CD4-positive, alpha-beta T cell (primary cell): ENCODE results near the gene TET2. TPM values are rescaled to one million over a fixed set of nuclear protein-coding genes. Genes with fewer than 3 reads are reported as not detected.

Source experiments
- ATAC-seq: fragments of 200-7000 bp; cut with Tn5 transposase; one replicate; pipeline ENCODE4 v1.10.0; 2022; ENCODE audit warnings: mild to moderate bottlenecking; ENCODE audit not compliant: poor library complexity
- CTCF ChIA-PET: fragments of 350-600 bp; sonication (Branson Sonifier 250); formaldehyde crosslinking; loops from one replicate; lab custom pipeline; 2021; ENCODE audit warnings: antibody characterized with exemption, inconsistent platforms; lab: Charles Lee
- POLR2A ChIA-PET: fragments of 350-600 bp; sonication (Branson Sonifier 250); formaldehyde crosslinking; loops from one replicate; lab custom pipeline; 2021; ENCODE audit warnings: antibody characterized with exemption, inconsistent platforms; lab: Charles Lee
- DNase-seq, 14 experiments: peaks; one replicate each; pipeline ENCODE4 v3.0.0-alpha.2; 2013 to 2020; ENCODE audit warnings: mixed read lengths in 2 of 14
- H3K27ac ChIP-seq, 2 donors: one replicate each; pipeline versions ENCODE4 v1.5.1 to v1.7.0; 2013; ENCODE audit warnings: low read length in 2 of 2, low read depth in 1 of 2, mild to moderate bottlenecking in 1 of 2
- H3K27me3 ChIP-seq, 2 experiments: 1 replicate in 1 of 2; 2 replicates in 1 of 2; pipeline versions ENCODE4 v1.6.1 to v1.7.0; 2013; ENCODE audit warnings: low read length in 2 of 2, control low read depth in 1 of 2, mild to moderate bottlenecking in 1 of 2, moderate library complexity in 1 of 2; ENCODE audit not compliant: insufficient read depth in 2 of 2, control insufficient read depth in 1 of 2
- H3K36me3 ChIP-seq: one replicate; pipeline ENCODE4 v1.6.1; 2013; ENCODE audit warnings: low read length, control low read depth; ENCODE audit not compliant: insufficient read depth
- H3K4me1 ChIP-seq: one replicate; pipeline ENCODE4 v1.6.1; 2013; ENCODE audit warnings: low read length, control low read depth; ENCODE audit not compliant: insufficient read depth
- H3K4me3 ChIP-seq: one replicate; pipeline ENCODE4 v1.5.1; 2013; ENCODE audit warnings: mild to moderate bottlenecking, low read length, moderate library complexity
- H3K9me3 ChIP-seq, 2 experiments: 1 replicate in 1 of 2; 2 replicates in 1 of 2; pipeline versions ENCODE4 v1.6.1 to v1.7.0; 2013; ENCODE audit warnings: low read length in 2 of 2, mild to moderate bottlenecking in 2 of 2, control low read depth in 1 of 2, moderate library complexity in 1 of 2; ENCODE audit not compliant: control insufficient read depth in 1 of 2, insufficient read depth in 1 of 2
- H3K27ac Mint-ChIP-seq: one replicate; pipeline ENCODE4 v1.8.0; 2020; ENCODE audit warnings: mixed read lengths
- H3K27me3 Mint-ChIP-seq: one replicate; pipeline ENCODE4 v1.8.0; 2021; ENCODE audit warnings: mixed read lengths
- H3K36me3 Mint-ChIP-seq: one replicate; pipeline ENCODE4 v1.8.0; 2021; ENCODE audit warnings: low read depth, mixed read lengths
- H3K4me1 Mint-ChIP-seq: one replicate; pipeline ENCODE4 v1.8.0; 2021; ENCODE audit warnings: low read depth, mixed read lengths
- H3K4me3 Mint-ChIP-seq: one replicate; pipeline ENCODE4 v1.8.0; 2020; ENCODE audit warnings: mild to moderate bottlenecking, mixed read lengths
- H3K9me3 Mint-ChIP-seq: one replicate; pipeline ENCODE4 v1.8.0; 2020; ENCODE audit warnings: mixed read lengths
- CTCF ChIP-seq: fragments of 200-600 bp; IDR thresholded peaks from one replicate; pipeline ENCODE4 v1.8.0; 2022; ENCODE audit warnings: antibody characterized with exemption, mild to moderate bottlenecking
- intact Hi-C, 2 experiments: fragments of 100-400 bp; cut with DNase I in 1 of 2; cut with micrococcal nuclease in 1 of 2; formaldehyde crosslinking; loops; one replicate each; pipeline versions ENCODE4 v1.15.1 to v1.9.0; 2023 to 2025; cut with DNase I, micrococcal nuclease
- total RNA-seq, 174 experiments: library from RNA in 2 of 174; stranded (reverse) in 2 of 174; gene quantifications; one replicate each; pipeline ENCODE4 v1.2.3 and lab custom pipeline; 2021 to 2026

The TET2 gene
- total RNA-seq, 2 experiments from 2014 or later = 31.0 to 32.0 TPM

DNA sequence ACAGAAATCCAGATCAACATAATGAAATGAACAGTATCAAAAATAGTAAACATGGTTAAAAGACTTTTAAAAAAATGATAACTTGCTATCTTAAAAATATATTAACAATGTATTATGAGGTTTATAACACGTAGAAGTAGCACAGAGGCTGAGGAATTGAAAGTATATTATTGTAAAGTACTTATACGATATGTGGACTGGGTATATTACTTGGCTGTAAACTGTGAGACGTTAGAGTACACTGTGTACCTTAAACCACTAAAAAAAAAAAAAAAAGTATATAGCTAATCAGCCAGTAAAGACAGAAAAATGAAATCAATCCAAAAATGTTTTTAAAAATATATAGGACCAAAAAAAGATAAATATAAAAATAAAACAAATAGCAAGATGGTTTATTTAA is 120.6 kb downstream of the TET2 start:
- Histone ChIP-seq H3K36me3 (peaks cover 32% of the 10 kb centered on the region), H3K4me3 (no peak overlapping the region), H3K9me3 (no peaks in the 10 kb centered on the region), H3K27ac (no peak overlapping the region), H3K4me1 (no peaks in the 10 kb centered on the region), H3K27me3 (no peaks in the 10 kb centered on the region)
- Mint-ChIP-seq H3K4me1 (peaks cover 4% of the 10 kb centered on the region), H3K36me3 (peaks cover 87% of the 10 kb centered on the region), H3K9me3 (no peaks in the 10 kb centered on the region), H3K4me3 (no peak overlapping the region), H3K27me3 (no peaks in the 10 kb centered on the region), H3K27ac (no peak overlapping the region)
- ChIA-PET POLR2A (interaction anchor here (0.6 kb wide), 1 partner anchor 207 kb away, joined by 4 read pairs; the partner anchor contains the start of gene PPA2), CTCF (no interaction called here)
- TF ChIP-seq CTCF = no peak
- intact Hi-C loops = no loop called here
- DNase-seq (no peak), ATAC-seq (no peak)

GRCh38 chr4:105272002-105272401 is 125.3 kb downstream of the TET2 start:
- H3K4me1 ChIP-seq = no peaks in the 10 kb centered on the region
- H3K9me3 ChIP-seq = no peaks in the 10 kb centered on the region
- no peak overlapping the region for H3K27ac Mint-ChIP-seq
- no peaks in the 10 kb centered on the region for H3K27me3 ChIP-seq
- no peaks in the 10 kb centered on the region for H3K9me3 Mint-ChIP-seq
- no peak overlapping the region for H3K27ac ChIP-seq
- TF ChIP-seq CTCF = no peak
- ChIA-PET POLR2A (no interaction called here), CTCF (no interaction called here)
- peaks cover 89% of the 10 kb centered on the region for H3K36me3 Mint-ChIP-seq
- H3K4me1 Mint-ChIP-seq = peaks cover 4% of the 10 kb centered on the region
- H3K27me3 Mint-ChIP-seq = no peaks in the 10 kb centered on the region
- intact Hi-C loops = no loop called here
- no peak overlapping the region for H3K4me3 Mint-ChIP-seq
- H3K4me3 ChIP-seq = no peak overlapping the region
- DNase-seq = peak in 1 of 14 experiments; percentile 6
- peaks cover 50% of the 10 kb centered on the region for H3K36me3 ChIP-seq
- ATAC-seq = no peak

DNA sequence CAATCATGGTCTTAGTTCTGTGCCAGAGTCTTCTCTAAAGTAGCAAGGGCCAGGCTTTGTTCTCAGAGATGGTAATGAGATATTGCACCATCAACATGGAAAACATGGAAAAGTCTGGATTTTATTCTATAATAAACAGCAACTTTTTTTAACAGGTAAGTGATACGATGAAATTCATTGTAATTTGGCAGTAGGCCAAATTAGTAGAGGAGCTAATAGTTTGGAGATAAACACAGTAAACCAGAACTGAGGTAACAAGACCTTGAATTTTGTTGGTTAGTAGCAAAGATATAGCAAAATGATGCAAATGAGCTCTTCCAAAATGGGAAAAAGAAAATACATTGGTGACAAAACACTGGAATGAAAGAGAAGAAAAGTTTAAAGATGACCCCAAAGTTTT is 126.6 kb downstream of the TET2 start:
- H3K36me3 Mint-ChIP-seq = peaks cover 86% of the 10 kb centered on the region
- no peak for TF ChIP-seq CTCF
- no peaks in the 10 kb centered on the region for H3K9me3 ChIP-seq
- CTCF ChIA-PET = no interaction called here
- no peaks in the 10 kb centered on the region for H3K4me1 ChIP-seq
- peaks cover 50% of the 10 kb centered on the region for H3K36me3 ChIP-seq
- no peaks in the 10 kb centered on the region for H3K27me3 ChIP-seq
- POLR2A ChIA-PET = no interaction called here
- no peak overlapping the region for H3K27ac Mint-ChIP-seq
- DNase-seq (no peak), ATAC-seq (no peak)
- H3K27ac ChIP-seq = no peak overlapping the region
- intact Hi-C loops = no loop called here
- no peak overlapping the region for H3K4me3 Mint-ChIP-seq
- H3K27me3 Mint-ChIP-seq = no peaks in the 10 kb centered on the region
- H3K4me3 ChIP-seq = no peak overlapping the region
- H3K4me1 Mint-ChIP-seq = peaks cover 8% of the 10 kb centered on the region
- H3K9me3 Mint-ChIP-seq = no peaks in the 10 kb centered on the region
